GM18517 (cell line): ENCODE results near the gene CLBA1.

Experiments
- ATAC-seq: cut with Tn5 transposase; IDR thresholded peaks from one replicate; pipeline ENCODE4 v1.9.1; 2021; ENCODE audit warnings: mild to moderate bottlenecking, moderate library complexity; ENCODE audit not compliant: unreplicated experiment

Gene CLBA1

GRCh38 chr14:104979758-104980610 lies 5.6 kb upstream of the CLBA1 start:
- ATAC-seq: no peak

GRCh38 chr14:104980611-104981531 lies 4.7 kb upstream of the CLBA1 start:
- ATAC-seq: no peak

- ATAC-seq: no peak
Observed at GRCh38 chr14:104981699-104982541, 3.7 kb upstream of the CLBA1 start.

GRCh38 chr14:104982548-104983230 lies 2.9 kb upstream of the CLBA1 start:
- ATAC-seq: no peak

GRCh38 chr14:104983231-104983721 lies 2.3 kb upstream of the CLBA1 start:
- no peak for ATAC-seq

GRCh38 chr14:104984056-104984894 lies 1.3 kb upstream of the CLBA1 start:
- ATAC-seq: no peak

- no peak for ATAC-seq
Observed at GRCh38 chr14:104986487-104987164, 1.0 kb downstream of the CLBA1 start.

- ATAC-seq: no peak
Observed at GRCh38 chr14:104989236-104989950, 3.8 kb downstream of the CLBA1 start.

GRCh38 chr14:104989951-104990303 lies 4.3 kb downstream of the CLBA1 start:
- no peak for ATAC-seq

- no peak for ATAC-seq
Observed at GRCh38 chr14:104991896-104992230, 6.3 kb downstream of the CLBA1 start.

GRCh38 chr14:104992501-104992900 lies 6.9 kb downstream of the CLBA1 start:
- no peak for ATAC-seq

GRCh38 chr14:104993306-104993705 lies 7.7 kb downstream of the CLBA1 start:
- no peak for ATAC-seq

GRCh38 chr14:104993808-104994591 lies 8.4 kb downstream of the CLBA1 start:
- no peak for ATAC-seq

- ATAC-seq: no peak
Observed at GRCh38 chr14:104994978-104995377, 9.4 kb downstream of the CLBA1 start.

GRCh38 chr14:104996032-104996431 lies 10.4 kb downstream of the CLBA1 start:
- ATAC-seq: no peak

- no peak for ATAC-seq
Observed at GRCh38 chr14:104996483-104996882, 10.9 kb downstream of the CLBA1 start.

GRCh38 chr14:104998801-104999200 lies 13.2 kb downstream of the CLBA1 start:
- no peak for ATAC-seq
